Measurements from ENCODE around the gene PRRT2.
A peak's percentile ranks its signal among the peaks of the same experiment; 100 is the strongest.

PRRT2 gene

GRCh38 chr16:29806099-29806579, 5.9 kb upstream of the PRRT2 start, which contains the start of gene MAZ:
Gene MAZ (plus strand): TSS chr16:29806529. CDS start chr16:29806702, 173 bp downstream.
- Histone ChIP-seq H3K36me3 (ENCODE audit: control insufficient read depth in 1 of 2, insufficient read depth in 2 of 2, low read length in 2 of 2) (peaks cover 22 to 37% of the 10 kb centered on the region in 2 donors), H3K27me3 (ENCODE audit: control insufficient read depth in 1 of 2, insufficient read depth in 2 of 2, low read length in 2 of 2) (no peaks in the 10 kb centered on the region), H3K4me3 (ENCODE audit: low read depth in 1 of 2, low read length in 2 of 2) (peak within 1 kb of the TSS; percentile 97 to 98), H3K27ac (ENCODE audit: low read depth, low read length) (peak within 1 kb of the TSS; percentile 97), H3K4me1 (ENCODE audit: control insufficient read depth in 1 of 2, insufficient read depth in 2 of 2, low read length in 2 of 2) (peaks cover 29 to 49% of the 10 kb centered on the region in 2 donors), H3K9me3 (ENCODE audit: control insufficient read depth in 1 of 2, low read length in 2 of 2) (no peaks in the 10 kb centered on the region), H3K9ac (ENCODE audit: low read depth in 1 of 2, low read length in 2 of 2) (peak within 1 kb of the TSS; percentile 88 to 91)

DNA sequence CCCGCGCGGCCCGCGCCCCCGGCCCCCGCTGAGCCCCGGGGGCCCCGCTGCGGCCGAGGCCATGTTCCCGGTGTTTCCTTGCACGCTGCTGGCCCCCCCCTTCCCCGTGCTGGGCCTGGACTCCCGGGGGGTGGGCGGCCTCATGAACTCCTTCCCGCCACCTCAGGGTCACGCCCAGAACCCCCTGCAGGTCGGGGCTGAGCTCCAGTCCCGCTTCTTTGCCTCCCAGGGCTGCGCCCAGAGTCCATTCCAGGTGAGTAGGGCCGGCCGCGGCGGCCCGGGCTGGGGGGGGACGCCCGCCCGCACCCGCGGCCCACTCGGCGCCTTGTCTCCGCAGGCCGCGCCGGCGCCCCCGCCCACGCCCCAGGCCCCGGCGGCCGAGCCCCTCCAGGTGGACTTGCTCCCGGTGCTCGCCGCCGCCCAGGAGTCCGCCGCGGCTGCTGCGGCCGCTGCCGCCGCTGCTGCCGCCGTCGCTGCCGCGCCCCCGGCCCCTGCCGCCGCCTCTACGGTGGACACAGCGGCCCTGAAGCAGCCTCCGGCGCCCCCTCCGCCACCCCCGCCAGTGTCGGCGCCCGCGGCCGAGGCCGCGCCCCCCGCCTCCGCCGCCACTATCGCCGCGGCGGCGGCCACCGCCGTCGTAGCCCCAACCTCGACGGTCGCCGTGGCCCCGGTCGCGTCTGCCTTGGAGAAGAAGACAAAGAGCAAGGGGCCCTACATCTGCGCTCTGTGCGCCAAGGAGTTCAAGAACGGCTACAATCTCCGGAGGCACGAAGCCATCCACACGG, 5.2 kb upstream of the PRRT2 start:
- peaks cover 29 to 55% of the 10 kb centered on the region in 2 donors for H3K4me1 ChIP-seq (ENCODE audit: control insufficient read depth in 1 of 2, insufficient read depth in 2 of 2, low read length in 2 of 2)
- peak overlapping the region; percentile 65 to 88 for H3K9ac ChIP-seq (ENCODE audit: low read depth in 1 of 2, low read length in 2 of 2)
- H3K36me3 ChIP-seq (ENCODE audit: control insufficient read depth in 1 of 2, insufficient read depth in 2 of 2, low read length in 2 of 2) = peaks cover 16 to 30% of the 10 kb centered on the region in 2 donors
- peak overlapping the region; percentile 87 for H3K27ac ChIP-seq (ENCODE audit: low read depth, low read length)
- H3K4me3 ChIP-seq (ENCODE audit: low read depth in 1 of 2, low read length in 2 of 2) = peak overlapping the region; percentile 72 to 81
- no peaks in the 10 kb centered on the region for H3K9me3 ChIP-seq (ENCODE audit: control insufficient read depth in 1 of 2, low read length in 2 of 2)
- no peaks in the 10 kb centered on the region for H3K27me3 ChIP-seq (ENCODE audit: control insufficient read depth in 1 of 2, insufficient read depth in 2 of 2, low read length in 2 of 2)

DNA sequence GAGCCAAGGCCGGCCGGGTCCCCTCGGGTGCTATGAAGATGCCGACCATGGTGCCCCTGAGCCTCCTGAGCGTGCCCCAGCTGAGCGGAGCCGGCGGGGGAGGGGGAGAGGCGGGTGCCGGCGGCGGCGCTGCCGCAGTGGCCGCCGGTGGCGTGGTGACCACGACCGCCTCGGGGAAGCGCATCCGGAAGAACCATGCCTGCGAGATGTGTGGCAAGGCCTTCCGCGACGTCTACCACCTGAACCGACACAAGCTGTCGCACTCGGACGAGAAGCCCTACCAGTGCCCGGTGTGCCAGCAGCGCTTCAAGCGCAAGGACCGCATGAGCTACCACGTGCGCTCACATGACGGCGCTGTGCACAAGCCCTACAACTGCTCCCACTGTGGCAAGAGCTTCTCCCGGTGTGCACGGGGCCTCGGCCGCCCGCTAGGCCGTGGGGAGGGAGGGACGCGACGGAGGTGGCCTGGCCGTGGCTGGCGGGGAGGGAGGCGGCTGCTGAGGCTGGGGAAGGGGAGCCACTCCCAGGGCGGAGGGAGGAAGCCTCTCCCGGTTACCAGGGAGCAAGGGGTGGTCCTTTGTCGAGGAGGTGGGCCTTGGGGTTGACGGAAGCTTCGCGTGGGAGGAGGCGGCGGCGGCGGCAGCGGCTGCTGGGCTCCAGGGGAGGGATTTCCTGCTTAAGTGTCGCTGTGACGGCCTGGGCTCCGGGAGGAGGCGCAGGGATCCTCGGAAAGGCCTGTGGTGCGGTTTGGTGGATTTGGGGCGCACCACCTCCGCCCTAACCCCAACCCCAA, 4.4 kb upstream of the PRRT2 start:
- peaks cover 33 to 62% of the 10 kb centered on the region in 2 donors for H3K4me1 ChIP-seq (ENCODE audit: control insufficient read depth in 1 of 2, insufficient read depth in 2 of 2, low read length in 2 of 2)
- peak overlapping the region; percentile 85 for H3K27ac ChIP-seq (ENCODE audit: low read depth, low read length)
- H3K9ac ChIP-seq (ENCODE audit: low read depth in 1 of 2, low read length in 2 of 2) = peak overlapping the region; percentile 65 to 88

GRCh38 chr16:29808219-29808900, 3.6 kb upstream of the PRRT2 start:
- peak overlapping the region; percentile 85 for H3K27ac ChIP-seq (ENCODE audit: low read depth, low read length)
- peaks cover 5 to 10% of the 10 kb centered on the region in 2 donors for H3K27me3 ChIP-seq (ENCODE audit: control insufficient read depth in 1 of 2, insufficient read depth in 2 of 2, low read length in 2 of 2)
- H3K9me3 ChIP-seq (ENCODE audit: control insufficient read depth in 1 of 2, low read length in 2 of 2) = no peaks in the 10 kb centered on the region
- H3K36me3 ChIP-seq (ENCODE audit: control insufficient read depth in 1 of 2, insufficient read depth in 2 of 2, low read length in 2 of 2) = peaks cover 16 to 17% of the 10 kb centered on the region in 2 donors
- H3K4me1 ChIP-seq (ENCODE audit: control insufficient read depth in 1 of 2, insufficient read depth in 2 of 2, low read length in 2 of 2) = peaks cover 35 to 63% of the 10 kb centered on the region in 2 donors
- peak overlapping the region; percentile 72 to 81 for H3K4me3 ChIP-seq (ENCODE audit: low read depth in 1 of 2, low read length in 2 of 2)
- H3K9ac ChIP-seq (ENCODE audit: low read depth in 1 of 2, low read length in 2 of 2) = peak overlapping the region; percentile 65 to 88

More for the DNA sequence above, 4.4 kb upstream of the PRRT2 start:
- Histone ChIP-seq H3K27me3 (ENCODE audit: control insufficient read depth in 1 of 2, insufficient read depth in 2 of 2, low read length in 2 of 2) (peaks cover 3 to 5% of the 10 kb centered on the region in 2 donors), H3K36me3 (ENCODE audit: control insufficient read depth in 1 of 2, insufficient read depth in 2 of 2, low read length in 2 of 2) (peaks cover 16 to 23% of the 10 kb centered on the region in 2 donors), H3K4me3 (ENCODE audit: low read depth in 1 of 2, low read length in 2 of 2) (peak overlapping the region; percentile 72 to 81), H3K9me3 (ENCODE audit: control insufficient read depth in 1 of 2, low read length in 2 of 2) (no peaks in the 10 kb centered on the region)

- Histone ChIP-seq H3K27me3 (ENCODE audit: control insufficient read depth in 1 of 2, insufficient read depth in 2 of 2, low read length in 2 of 2) (peaks cover 5 to 14% of the 10 kb centered on the region in 2 donors), H3K9me3 (ENCODE audit: control insufficient read depth in 1 of 2, low read length in 2 of 2) (no peaks in the 10 kb centered on the region), H3K9ac (ENCODE audit: low read depth in 1 of 2, low read length in 2 of 2) (peak overlapping the region; percentile 44 to 65), H3K4me3 (ENCODE audit: low read depth in 1 of 2, low read length in 2 of 2) (peak overlapping the region in 1 of 2 donors; percentile 81), H3K4me1 (ENCODE audit: control insufficient read depth in 1 of 2, insufficient read depth in 2 of 2, low read length in 2 of 2) (peaks cover 35 to 58% of the 10 kb centered on the region in 2 donors), H3K36me3 (ENCODE audit: control insufficient read depth in 1 of 2, insufficient read depth in 2 of 2, low read length in 2 of 2) (peaks cover 16 to 17% of the 10 kb centered on the region in 2 donors), H3K27ac (ENCODE audit: low read depth, low read length) (no peak overlapping the region)
Observed at GRCh38 chr16:29809031-29809747, 2.8 kb upstream of the PRRT2 start.

GRCh38 chr16:29809850-29810698, 1.9 kb upstream of the PRRT2 start:
- H3K4me3 ChIP-seq (ENCODE audit: low read depth in 1 of 2, low read length in 2 of 2) = no peak overlapping the region
- H3K9ac ChIP-seq (ENCODE audit: low read depth in 1 of 2, low read length in 2 of 2) = peak overlapping the region in 1 of 2 donors; percentile 46
- H3K9me3 ChIP-seq (ENCODE audit: control insufficient read depth in 1 of 2, low read length in 2 of 2) = no peaks in the 10 kb centered on the region
- peaks cover 16 to 17% of the 10 kb centered on the region in 2 donors for H3K36me3 ChIP-seq (ENCODE audit: control insufficient read depth in 1 of 2, insufficient read depth in 2 of 2, low read length in 2 of 2)
- H3K4me1 ChIP-seq (ENCODE audit: control insufficient read depth in 1 of 2, insufficient read depth in 2 of 2, low read length in 2 of 2) = peaks cover 38 to 56% of the 10 kb centered on the region in 2 donors
- peak overlapping the region; percentile 50 for H3K27ac ChIP-seq (ENCODE audit: low read depth, low read length)
- peaks cover 8 to 14% of the 10 kb centered on the region in 2 donors for H3K27me3 ChIP-seq (ENCODE audit: control insufficient read depth in 1 of 2, insufficient read depth in 2 of 2, low read length in 2 of 2)

- Histone ChIP-seq H3K27ac (ENCODE audit: low read depth, low read length) (peak overlapping the region; percentile 56), H3K4me1 (ENCODE audit: control insufficient read depth in 1 of 2, insufficient read depth in 2 of 2, low read length in 2 of 2) (peaks cover 41 to 59% of the 10 kb centered on the region in 2 donors), H3K4me3 (ENCODE audit: low read depth in 1 of 2, low read length in 2 of 2) (peak overlapping the region in 1 of 2 donors; percentile 75), H3K27me3 (ENCODE audit: control insufficient read depth in 1 of 2, insufficient read depth in 2 of 2, low read length in 2 of 2) (peaks cover 8 to 14% of the 10 kb centered on the region in 2 donors), H3K9ac (ENCODE audit: low read depth in 1 of 2, low read length in 2 of 2) (peak overlapping the region; percentile 46 to 47), H3K36me3 (ENCODE audit: control insufficient read depth in 1 of 2, insufficient read depth in 2 of 2, low read length in 2 of 2) (peaks cover 16 to 17% of the 10 kb centered on the region in 2 donors), H3K9me3 (ENCODE audit: control insufficient read depth in 1 of 2, low read length in 2 of 2) (no peaks in the 10 kb centered on the region)
Observed at GRCh38 chr16:29810699-29811169, 1.3 kb upstream of the PRRT2 start.

DNA sequence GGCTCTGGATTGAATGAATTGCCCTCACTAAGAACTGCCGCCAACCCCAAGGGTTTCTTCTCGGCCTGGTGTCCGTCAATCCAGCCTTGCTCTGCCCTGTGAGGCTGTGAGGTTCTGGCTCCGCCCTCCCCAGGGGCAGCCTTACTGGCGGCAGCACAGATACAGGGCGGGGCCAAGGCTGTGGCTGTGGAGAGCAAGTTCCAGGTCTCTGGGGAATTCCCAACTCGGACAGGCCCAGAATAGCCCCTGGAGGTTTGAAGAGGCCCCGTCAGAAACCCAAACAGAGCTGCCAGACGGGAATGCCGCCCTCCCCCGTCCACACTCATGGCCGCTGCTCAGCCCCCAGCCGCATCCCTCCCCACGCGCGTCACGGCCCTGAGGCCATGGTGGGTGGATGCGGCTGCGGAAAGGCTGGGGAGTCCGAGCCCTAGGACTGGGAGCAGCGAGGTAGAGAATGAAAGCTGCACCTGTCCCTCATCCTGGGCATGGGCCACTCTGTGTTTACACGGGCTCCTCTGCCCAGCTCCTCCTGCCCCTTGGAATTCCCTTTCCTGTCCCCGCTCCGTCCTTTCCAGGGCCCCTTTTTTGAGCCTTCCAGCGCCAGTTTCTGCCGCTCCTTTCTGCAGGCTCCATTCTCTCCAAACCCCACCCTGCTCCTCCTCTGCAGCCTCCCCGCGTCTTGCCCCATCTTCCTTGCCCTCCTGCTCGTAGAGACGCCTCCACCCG, 660 bp upstream of the PRRT2 start:
- peaks cover 41 to 59% of the 10 kb centered on the region in 2 donors for H3K4me1 ChIP-seq (ENCODE audit: control insufficient read depth in 1 of 2, insufficient read depth in 2 of 2, low read length in 2 of 2)
- H3K9me3 ChIP-seq (ENCODE audit: control insufficient read depth in 1 of 2, low read length in 2 of 2) = no peaks in the 10 kb centered on the region
- peak overlapping the region; percentile 56 for H3K27ac ChIP-seq (ENCODE audit: low read depth, low read length)
- peak overlapping the region; percentile 64 to 75 for H3K4me3 ChIP-seq (ENCODE audit: low read depth in 1 of 2, low read length in 2 of 2)
- H3K27me3 ChIP-seq (ENCODE audit: control insufficient read depth in 1 of 2, insufficient read depth in 2 of 2, low read length in 2 of 2) = peaks cover 8 to 14% of the 10 kb centered on the region in 2 donors
- H3K36me3 ChIP-seq (ENCODE audit: control insufficient read depth in 1 of 2, insufficient read depth in 2 of 2, low read length in 2 of 2) = peaks cover 16 to 17% of the 10 kb centered on the region in 2 donors
- H3K9ac ChIP-seq (ENCODE audit: low read depth in 1 of 2, low read length in 2 of 2) = peak overlapping the region; percentile 46 to 82
